Naive thymus-derived CD8-positive, alpha-beta T cell (primary cell): ENCODE data around the gene HM13. TPM values are rescaled to one million over a fixed set of nuclear protein-coding genes. Genes with fewer than 3 reads are reported as not detected.
"Not testable (repeated sequence)": the region's sequence is repeated elsewhere in the genome, so short reads cannot be mapped to it uniquely, and the experiment has no call there.

Experiments
- ATAC-seq, 2 donors: fragments of 150-1000 bp; cut with Tn5 transposase in 1 of 2; sonication (Bioruptor Pico), chemical (Tn5 transposase) in 1 of 2; 1 replicate in 1 of 2; 2 replicates in 1 of 2; pipeline ENCODE4 v1.10.0; 2021; ENCODE audit warnings: mild to moderate bottlenecking in 2 of 2, moderate library complexity in 2 of 2
- POLR2A ChIA-PET: fragments of 350-600 bp; sonication (Branson Sonifier 250); formaldehyde crosslinking; loops from one replicate; lab custom pipeline; 2021; ENCODE audit warnings: antibody characterized with exemption; lab: Charles Lee
- DNase-seq, 10 donors: peaks; one replicate each; pipeline versions ENCODE4 v3.0.0 to v3.0.0-alpha.2; 2020 to 2022
- H3K27ac Mint-ChIP-seq, 10 donors: one replicate each; pipeline ENCODE4 v1.8.0; 2020 to 2022; ENCODE audit warnings: mild to moderate bottlenecking in 10 of 10, mixed read lengths in 10 of 10, moderate library complexity in 4 of 10, inconsistent platforms in 1 of 10
- H3K27me3 Mint-ChIP-seq, 5 donors: one replicate each; pipeline ENCODE4 v1.8.0; 2021 to 2022; ENCODE audit warnings: mixed read lengths in 5 of 5
- H3K36me3 Mint-ChIP-seq, 3 donors: one replicate each; pipeline ENCODE4 v1.8.0; 2020 to 2022; ENCODE audit warnings: mixed read lengths in 3 of 3, mild to moderate bottlenecking in 2 of 3, inconsistent platforms in 1 of 3
- H3K4me1 Mint-ChIP-seq, 4 donors: one replicate each; pipeline ENCODE4 v1.8.0; 2021 to 2022; ENCODE audit warnings: mixed read lengths in 4 of 4
- H3K4me3 Mint-ChIP-seq, 10 donors: one replicate each; pipeline ENCODE4 v1.8.0; 2020 to 2022; ENCODE audit warnings: mild to moderate bottlenecking in 10 of 10, mixed read lengths in 10 of 10, moderate library complexity in 6 of 10, inconsistent platforms in 1 of 10
- H3K9me3 Mint-ChIP-seq, 9 donors: one replicate each; pipeline ENCODE4 v1.8.0; 2020 to 2022; ENCODE audit warnings: mixed read lengths in 9 of 9, mild to moderate bottlenecking in 3 of 9, inconsistent platforms in 1 of 9, moderate library complexity in 1 of 9
- polyA plus RNA-seq, 3 donors: library from polyadenylated mRNA; unstranded; fragments of 300-500 nt; fragmentation: Illumina TruSeq; gene quantifications; one replicate each; pipeline ENCODE4 v1.2.3, GENCODE V29; 2021
- total RNA-seq, 8 experiments: library from RNA in 2 of 8; stranded (reverse) in 2 of 8; gene quantifications; one replicate each; pipeline ENCODE4 v1.2.3 and lab custom pipeline; 2021 to 2026

Gene HM13
- total and polyA plus RNA-seq, 5 experiments from 2014 or later = 96.5 to 115 (median 109) TPM

GRCh38 chr20:31602779-31603441, 88.7 kb downstream of the HM13 start:
- peaks cover 0 to 2% (median 0%) of the 10 kb centered on the region in 9 donors for H3K9me3 Mint-ChIP-seq
- peaks cover 15 to 34% (median 23%) of the 10 kb centered on the region in 4 donors for H3K4me1 Mint-ChIP-seq
- peak in 1 of 10 donors; percentile 15 for DNase-seq
- H3K27me3 Mint-ChIP-seq = peaks cover 9 to 46% (median 19%) of the 10 kb centered on the region in 5 donors
- ATAC-seq = no peak
- POLR2A ChIA-PET = interaction anchor here (1.1 kb wide), 1 partner anchor 10 kb away, joined by 4 read pairs; no protein-coding TSS in a partner anchor
- no peaks in the 10 kb centered on the region for H3K36me3 Mint-ChIP-seq
- H3K4me3 Mint-ChIP-seq = peak overlapping the region in 9 of 10 donors; percentile 5 to 76 (median 61)
- peak overlapping the region in 3 of 10 donors; percentile 25 to 50 (median 29) for H3K27ac Mint-ChIP-seq

- Mint-ChIP-seq H3K27ac (peak overlapping the region in 8 of 10 donors; percentile 25 to 93 (median 82)), H3K4me1 (peaks cover 15 to 34% (median 23%) of the 10 kb centered on the region in 4 donors), H3K9me3 (peaks cover 0 to 2% (median 0%) of the 10 kb centered on the region in 9 donors), H3K36me3 (no peaks in the 10 kb centered on the region), H3K4me3 (peak overlapping the region; percentile 91 to 96 (median 93)), H3K27me3 (peaks cover 9 to 53% (median 23%) of the 10 kb centered on the region in 5 donors)
- POLR2A ChIA-PET = interaction anchor here (1.2 to 2.7 kb wide), 5 partner anchors 9 to 118 kb away, joined by 3 to 25 read pairs (median 8); partner anchors contain the start of gene BCL2L1
- peak; percentile 51 to 88 (median 68) for DNase-seq
- ATAC-seq = peak; percentile 35 to 37
These were observed 89.8 kb downstream of the HM13 start for GRCh38 chr20:31603822-31604566.

- peaks cover 0 to 2% (median 0%) of the 10 kb centered on the region in 9 donors for H3K9me3 Mint-ChIP-seq
- H3K27me3 Mint-ChIP-seq = peaks cover 9 to 53% (median 23%) of the 10 kb centered on the region in 5 donors
- no peaks in the 10 kb centered on the region for H3K36me3 Mint-ChIP-seq
- H3K4me1 Mint-ChIP-seq = peaks cover 15 to 34% (median 23%) of the 10 kb centered on the region in 4 donors
- H3K4me3 Mint-ChIP-seq = peak overlapping the region; percentile 91 to 96 (median 93)
- peak overlapping the region in 9 of 10 donors; percentile 43 to 93 (median 84) for H3K27ac Mint-ChIP-seq
- POLR2A ChIA-PET = interaction anchor here (0.5 to 2.7 kb wide), 9 partner anchors 8 to 249 kb away, joined by 3 to 25 read pairs (median 4); partner anchors contain the start of gene BCL2L1
- DNase-seq (no peak), ATAC-seq (peak; percentile 0 to 2)
These were observed 90.4 kb downstream of the HM13 start for GRCh38 chr20:31604567-31605030.

GRCh38 chr20:31605031-31605901, 91.0 kb downstream of the HM13 start, which contains the start of gene ID1:
Gene ID1 (plus strand): TSS chr20:31605289. CDS start chr20:31605388, 99 bp downstream.
- POLR2A ChIA-PET = interaction anchor here (0.5 to 2.7 kb wide), 10 partner anchors 8 to 248 kb away, joined by 3 to 25 read pairs (median 4); partner anchors contain the start of gene BCL2L1
- H3K9me3 Mint-ChIP-seq = peaks cover 0 to 2% (median 0%) of the 10 kb centered on the region in 9 donors
- peak within 1 kb of the TSS; percentile 43 to 93 (median 84) for H3K27ac Mint-ChIP-seq
- peak within 1 kb of the TSS; percentile 91 to 96 (median 93) for H3K4me3 Mint-ChIP-seq
- peak; percentile 79 to 93 (median 86) for DNase-seq
- peaks cover 9 to 55% (median 23%) of the 10 kb centered on the region in 5 donors for H3K27me3 Mint-ChIP-seq
- peak; percentile 93 to 94 for ATAC-seq
- peaks cover 15 to 34% (median 23%) of the 10 kb centered on the region in 4 donors for H3K4me1 Mint-ChIP-seq
- no peaks in the 10 kb centered on the region for H3K36me3 Mint-ChIP-seq

- DNase-seq = peak in 3 of 10 donors; percentile 19 to 28 (median 20)
- peaks cover 15 to 34% (median 23%) of the 10 kb centered on the region in 4 donors for H3K4me1 Mint-ChIP-seq
These were observed 91.9 kb downstream of the HM13 start for GRCh38 chr20:31605902-31606803.

GRCh38 chr20:31606804-31607639, 92.8 kb downstream of the HM13 start:
- peak overlapping the region in 8 of 10 donors; percentile 91 to 96 (median 94) for H3K4me3 Mint-ChIP-seq

More at GRCh38 chr20:31605902-31606803, 91.9 kb downstream of the HM13 start:
- peaks cover 0 to 2% (median 0%) of the 10 kb centered on the region in 9 donors for H3K9me3 Mint-ChIP-seq
- no peaks in the 10 kb centered on the region for H3K36me3 Mint-ChIP-seq
- ATAC-seq = no peak
- H3K4me3 Mint-ChIP-seq = peak overlapping the region; percentile 91 to 96 (median 93)
- H3K27ac Mint-ChIP-seq = peak overlapping the region in 5 of 10 donors; percentile 27 to 86 (median 60)
- peaks cover 9 to 53% (median 23%) of the 10 kb centered on the region in 5 donors for H3K27me3 Mint-ChIP-seq
- POLR2A ChIA-PET = interaction anchor here (0.6 to 2.7 kb wide), 7 partner anchors 20 to 36 kb away, joined by 3 to 25 read pairs (median 5); no protein-coding TSS in a partner anchor

GRCh38 chr20:31607640-31608250, 93.5 kb downstream of the HM13 start:
- peak overlapping the region in 4 of 10 donors; percentile 6 to 72 (median 32) for H3K4me3 Mint-ChIP-seq
- H3K36me3 Mint-ChIP-seq = no peaks in the 10 kb centered on the region
- ATAC-seq (no peak), DNase-seq (no peak)
- no peak overlapping the region for H3K27ac Mint-ChIP-seq
- peaks cover 0 to 2% (median 0%) of the 10 kb centered on the region in 9 donors for H3K9me3 Mint-ChIP-seq
- peaks cover 7 to 48% (median 17%) of the 10 kb centered on the region in 5 donors for H3K27me3 Mint-ChIP-seq
- peaks cover 15 to 30% (median 22%) of the 10 kb centered on the region in 4 donors for H3K4me1 Mint-ChIP-seq
- POLR2A ChIA-PET = interaction anchor here (0.5 kb wide), 1 partner anchor 85 kb away, joined by 4 read pairs; no protein-coding TSS in a partner anchor

More at GRCh38 chr20:31606804-31607639, 92.8 kb downstream of the HM13 start:
- DNase-seq (no peak), ATAC-seq (no peak)
- Mint-ChIP-seq H3K27ac (no peak overlapping the region), H3K36me3 (no peaks in the 10 kb centered on the region), H3K9me3 (peaks cover 0 to 2% (median 0%) of the 10 kb centered on the region in 9 donors), H3K27me3 (peaks cover 9 to 55% (median 24%) of the 10 kb centered on the region in 5 donors), H3K4me1 (peaks cover 15 to 34% (median 23%) of the 10 kb centered on the region in 4 donors)
- POLR2A ChIA-PET = interaction anchor here (0.6 to 1.0 kb wide), 2 partner anchors 27 to 34 kb away, joined by 4 to 5 read pairs; no protein-coding TSS in a partner anchor

- Mint-ChIP-seq H3K27ac (no peak overlapping the region), H3K4me1 (peaks cover 17 to 28% (median 20%) of the 10 kb centered on the region in 4 donors), H3K9me3 (no peaks in the 10 kb centered on the region), H3K27me3 (peaks cover 5 to 48% (median 11%) of the 10 kb centered on the region in 5 donors), H3K36me3 (no peaks in the 10 kb centered on the region), H3K4me3 (no peak overlapping the region)
- ATAC-seq (no peak), DNase-seq (no peak)
- POLR2A ChIA-PET = interaction anchor here (0.5 to 0.7 kb wide), 4 partner anchors 35 to 85 kb away, joined by 3 to 4 read pairs (median 4); no protein-coding TSS in a partner anchor
These were observed 94.2 kb downstream of the HM13 start for GRCh38 chr20:31608251-31608945.

GRCh38 chr20:31612271-31612640, 98.0 kb downstream of the HM13 start:
- Mint-ChIP-seq H3K27ac (peak overlapping the region in 1 of 10 donors; percentile 48), H3K27me3 (peaks cover 4 to 22% (median 10%) of the 10 kb centered on the region in 5 donors)
- not testable (repeated sequence) for H3K4me3 Mint-ChIP-seq, H3K36me3 Mint-ChIP-seq, H3K9me3 Mint-ChIP-seq, H3K4me1 Mint-ChIP-seq, ATAC-seq, DNase-seq
- POLR2A ChIA-PET = interaction anchor here (1.2 to 3.2 kb wide), 8 partner anchors 8 to 54 kb away, joined by 4 to 36 read pairs (median 10); partner anchors contain the start of gene ID1
